GM04504 (cell line): ENCODE measurements around the gene CCR3.
"Not testable (repeated sequence)": the region's sequence is repeated elsewhere in the genome, so short reads cannot be mapped to it uniquely, and the experiment has no call there.

Experiments used
- DNase-seq: peaks from one replicate; pipeline ENCODE4 v3.0.0-alpha.2; 2012; ENCODE audit warnings: low read depth

The CCR3 gene

DNA sequence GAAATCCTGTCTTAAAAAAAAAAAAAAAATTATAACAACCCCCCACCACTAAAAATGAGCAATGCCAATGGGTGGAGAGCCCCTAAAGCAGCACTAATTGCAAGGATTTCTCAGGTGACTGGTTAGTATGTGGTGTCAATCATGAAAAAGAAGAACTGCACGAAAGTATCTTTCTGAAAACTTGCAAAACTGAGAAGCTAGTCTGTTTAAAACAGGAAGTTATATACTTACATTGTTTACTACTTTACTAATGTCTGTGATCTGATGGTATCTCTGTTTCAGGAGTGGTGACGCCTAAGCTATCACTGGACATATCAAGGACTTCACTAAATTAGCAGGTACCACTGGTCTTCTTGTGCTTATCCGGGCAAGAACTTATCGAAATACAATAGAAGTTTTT, at the start of gene CCR3:
TSS of gene CCR3 (plus strand) at position 341 of the 400 bp plus-strand sequence. CDS start 22,699 bp downstream, outside the sequence.
- DNase-seq = no peak

DNA sequence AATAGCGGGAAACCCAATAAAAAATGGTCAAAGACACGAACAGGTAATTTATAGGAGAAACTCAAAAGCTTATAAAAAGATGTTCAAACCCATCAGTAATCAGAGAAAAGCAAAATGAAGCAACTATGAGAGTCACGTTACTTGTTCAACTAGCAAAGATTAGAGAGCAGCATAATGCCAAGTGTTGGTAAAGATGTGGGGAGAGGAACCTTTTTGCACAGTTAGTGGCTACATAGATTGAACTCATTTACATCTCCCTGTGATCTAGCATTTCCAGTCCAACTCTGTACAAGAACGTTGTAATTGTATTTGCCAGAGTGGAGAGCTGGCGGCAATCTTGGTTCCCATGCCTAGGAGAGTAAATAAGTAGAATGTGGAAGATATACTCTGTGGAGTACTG, 49.3 kb upstream of the CCR3 start:
- DNase-seq = no peak

DNA sequence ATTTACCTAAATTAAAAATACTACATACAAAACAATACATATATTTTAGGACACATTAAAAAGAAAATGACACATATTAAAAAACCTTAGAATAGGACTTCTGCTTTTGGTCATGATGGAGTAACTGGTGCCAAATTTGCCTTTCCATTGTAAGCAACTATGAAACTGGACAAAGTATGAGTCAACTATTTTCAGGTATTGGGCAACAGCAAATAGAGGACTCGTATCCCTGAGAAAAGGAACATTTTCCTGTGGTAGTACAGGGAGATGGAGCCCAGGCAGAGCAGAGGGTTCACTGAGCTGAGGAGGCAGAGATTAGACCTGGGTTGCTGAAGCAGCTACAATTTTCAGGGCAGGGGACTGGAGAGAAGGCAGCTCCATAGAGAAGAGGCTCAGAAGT, 48.8 kb upstream of the CCR3 start:
- no peak for DNase-seq

DNA sequence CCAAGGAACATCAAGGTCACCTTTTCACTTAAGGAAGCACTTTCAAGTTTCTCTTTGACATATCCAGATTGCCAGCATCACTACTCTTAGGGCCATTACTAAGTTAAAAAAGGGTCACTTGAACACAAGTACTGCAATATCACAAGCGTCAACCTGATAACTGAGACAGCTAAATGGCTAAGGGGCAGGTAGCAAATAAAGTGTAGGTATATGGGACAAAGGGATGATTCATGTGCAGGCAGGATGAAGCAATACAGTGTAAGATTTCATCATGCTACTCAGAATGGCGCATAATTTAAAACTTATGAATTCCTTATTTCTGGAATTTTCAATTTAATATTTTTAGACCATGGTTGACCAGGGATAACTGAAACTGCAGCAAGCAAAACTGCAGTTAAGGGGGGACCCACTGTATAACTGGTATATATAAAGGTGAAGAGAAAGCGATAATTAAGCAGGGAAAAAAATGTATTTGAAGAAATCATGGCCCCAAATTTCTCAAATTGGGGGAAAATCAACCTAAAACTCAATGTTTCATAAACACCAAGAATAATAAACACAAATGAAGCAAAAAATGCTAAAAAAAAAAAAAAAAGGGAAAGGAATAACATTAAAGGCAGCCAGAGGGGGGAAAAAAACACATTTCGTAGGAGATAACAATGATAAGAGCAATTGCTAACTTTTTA, 47.2 kb upstream of the CCR3 start:
- no peak for DNase-seq

DNA sequence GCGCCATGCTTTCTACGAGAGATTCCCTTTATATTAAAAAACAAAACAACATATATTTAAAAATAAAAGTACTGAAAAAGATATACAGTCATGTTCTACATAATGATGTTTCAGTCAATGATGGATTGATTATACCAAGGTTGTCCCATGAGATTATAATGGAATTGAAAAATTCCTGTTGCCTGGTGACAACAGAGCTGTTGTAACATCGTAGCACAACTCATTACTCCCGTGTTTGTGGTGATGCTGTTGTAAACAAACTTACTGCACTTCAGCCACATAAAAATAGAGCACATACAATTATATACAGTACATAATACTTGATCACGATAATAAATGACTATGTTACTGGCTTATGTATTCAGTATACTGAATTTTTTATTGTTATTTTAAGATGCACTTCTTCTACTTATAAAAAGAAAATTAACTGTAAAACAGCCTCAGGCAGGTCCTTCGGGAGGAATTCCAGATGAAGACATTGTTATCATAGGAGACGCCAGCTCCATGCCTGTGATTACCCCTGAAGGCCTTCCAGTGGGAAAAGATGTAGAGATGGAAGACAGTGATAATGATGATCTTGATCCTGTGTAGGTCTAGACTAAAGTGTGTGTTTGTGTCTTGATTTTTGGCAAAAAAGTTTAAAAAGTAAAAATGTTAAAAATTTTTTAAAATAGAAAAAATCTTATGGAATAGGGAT, 45.9 kb upstream of the CCR3 start:
- DNase-seq = no peak

DNA sequence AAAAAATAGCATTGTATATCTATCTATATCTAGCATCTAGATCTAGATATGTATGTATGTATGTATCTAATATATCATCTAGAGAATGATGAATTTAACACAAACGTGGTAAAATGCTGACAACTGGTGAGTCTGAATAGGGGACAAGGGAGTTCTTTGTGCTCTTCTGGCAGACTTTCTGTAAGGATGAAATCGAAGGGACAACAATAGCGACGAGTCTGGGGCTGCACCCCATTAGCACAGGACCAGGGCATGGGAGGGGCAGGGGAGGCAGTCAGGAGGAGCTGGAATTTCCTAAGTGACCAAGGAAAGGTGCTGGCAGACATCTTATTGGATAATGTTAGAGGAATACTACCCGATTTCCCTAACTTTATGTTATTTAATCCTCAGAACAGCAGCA, 42.0 kb upstream of the CCR3 start:
- no peak for DNase-seq

DNA sequence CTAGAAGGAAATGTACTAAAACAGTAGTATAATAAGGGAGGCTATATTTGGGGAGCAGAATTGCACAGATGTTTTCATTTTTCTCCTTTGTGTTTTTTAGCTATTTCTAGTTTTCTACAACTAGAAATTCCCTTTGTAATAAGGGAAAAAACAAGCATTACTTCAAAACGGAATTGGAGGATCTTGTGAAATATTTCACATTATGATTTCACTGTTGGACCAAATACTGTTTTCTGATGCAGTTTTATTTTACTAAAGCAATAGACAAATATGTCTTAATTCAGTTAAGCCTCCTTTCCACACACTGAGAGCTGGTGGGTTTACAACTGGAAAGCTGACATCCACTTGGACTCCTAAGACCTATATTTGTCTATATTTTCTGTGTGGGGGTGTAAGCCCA, 41.5 kb upstream of the CCR3 start:
- DNase-seq = no peak

DNA sequence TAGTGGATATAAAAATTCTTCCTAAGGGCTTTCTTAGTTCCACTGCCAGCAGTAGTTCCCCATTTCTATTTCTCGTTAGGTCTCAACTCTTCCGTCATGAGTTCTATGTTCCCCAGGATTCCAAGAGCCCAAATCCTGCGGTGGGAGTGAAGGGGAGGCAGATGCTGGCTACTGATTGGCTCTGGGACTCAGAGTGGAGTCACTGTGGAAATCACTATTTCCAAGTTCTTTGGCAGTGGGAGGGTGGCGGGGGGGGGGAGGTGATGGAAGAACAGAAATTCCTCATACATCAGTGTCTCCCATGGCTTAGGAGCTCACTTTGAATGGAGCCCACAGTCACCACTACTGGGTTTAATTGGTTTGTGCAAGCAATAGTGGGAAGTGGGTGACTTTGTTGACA, 39.7 kb upstream of the CCR3 start:
- no peak for DNase-seq

DNA sequence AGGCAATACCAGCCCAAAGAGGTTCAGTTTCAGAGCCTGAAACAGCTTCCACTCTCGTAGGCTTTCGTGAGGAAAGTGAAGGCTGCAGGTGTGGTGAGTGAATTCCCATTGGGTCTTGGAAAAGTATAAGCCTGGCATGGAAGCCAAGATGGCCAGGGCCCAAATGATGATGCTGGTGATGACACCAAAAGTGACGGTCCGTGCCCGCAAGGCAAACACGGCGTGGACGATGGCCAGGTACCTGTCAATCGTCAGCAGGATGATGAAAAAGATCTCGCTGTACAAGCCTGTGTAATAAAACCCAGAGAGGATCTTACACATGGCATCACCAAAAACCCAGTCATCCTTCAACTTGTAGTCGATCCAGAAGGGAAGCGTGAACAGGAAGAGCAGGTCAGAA, 38.6 kb upstream of the CCR3 start:
- DNase-seq = no peak

DNA sequence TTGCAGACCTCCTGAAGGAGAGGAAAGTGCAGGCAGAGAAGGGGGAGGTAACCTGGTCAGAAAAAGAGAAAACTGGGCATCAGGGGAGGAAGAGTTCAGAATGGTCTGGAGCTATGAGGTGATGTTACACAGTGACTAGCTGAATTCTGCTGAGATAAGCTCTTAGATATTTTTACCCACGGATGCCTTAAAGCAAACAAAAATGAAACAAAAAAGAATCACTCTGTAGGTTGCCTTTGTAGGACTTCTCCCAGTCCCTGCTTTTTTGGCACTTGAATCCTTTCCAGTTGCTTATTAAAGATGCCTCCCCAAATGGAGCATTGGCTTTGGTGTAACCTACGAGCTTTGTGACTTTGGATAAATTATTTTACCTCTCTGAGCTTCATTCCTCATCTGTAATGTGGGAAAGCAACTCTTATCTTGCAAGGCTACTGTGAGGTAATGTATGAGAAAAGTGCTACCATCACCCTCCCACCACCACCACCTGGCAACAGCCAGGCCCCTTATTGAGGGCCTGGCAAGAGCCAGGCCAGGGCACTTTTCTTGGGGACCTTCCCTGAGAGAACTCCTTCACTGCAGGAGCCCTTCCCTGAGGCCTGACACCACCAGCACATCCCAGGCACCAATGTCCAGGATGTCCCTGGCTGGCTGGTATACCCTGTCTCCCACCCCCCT, 36.8 kb upstream of the CCR3 start:
- DNase-seq = no peak

DNA sequence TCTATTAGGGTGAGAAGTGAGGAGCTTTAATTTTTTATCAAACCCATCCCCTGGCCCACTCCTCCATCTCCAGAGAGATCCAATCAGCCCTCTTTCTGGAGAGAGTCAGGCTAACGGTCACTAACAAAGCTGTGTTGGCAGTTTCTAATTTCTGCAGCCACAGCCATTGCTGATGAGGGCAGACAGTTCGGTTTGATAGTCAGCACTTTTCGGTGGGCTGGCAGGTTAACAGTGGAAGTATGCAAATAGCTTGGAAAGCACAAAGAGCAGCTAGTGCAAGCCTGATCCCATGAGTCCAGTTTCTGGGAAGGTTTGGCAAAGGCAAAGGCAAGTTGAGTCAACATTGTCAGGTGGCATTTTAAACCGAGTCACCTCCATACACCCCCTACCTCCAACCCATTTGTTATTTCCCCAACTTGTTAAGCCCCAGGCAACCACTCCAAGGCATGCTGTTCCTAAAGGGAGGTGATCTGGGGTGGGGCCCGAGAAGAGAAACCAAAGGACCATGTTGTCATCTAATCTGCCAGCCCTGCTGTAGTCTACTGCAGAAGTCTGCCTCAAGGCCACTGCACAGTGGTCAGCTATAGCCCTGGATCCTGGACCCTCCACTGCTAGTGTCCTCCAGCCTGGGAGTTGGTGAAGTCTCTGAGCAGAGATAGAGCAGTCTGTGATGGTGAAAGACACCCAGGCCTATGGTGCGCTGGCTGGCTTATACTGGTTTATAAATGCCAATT, 35.8 kb upstream of the CCR3 start:
- DNase-seq = no peak

DNA sequence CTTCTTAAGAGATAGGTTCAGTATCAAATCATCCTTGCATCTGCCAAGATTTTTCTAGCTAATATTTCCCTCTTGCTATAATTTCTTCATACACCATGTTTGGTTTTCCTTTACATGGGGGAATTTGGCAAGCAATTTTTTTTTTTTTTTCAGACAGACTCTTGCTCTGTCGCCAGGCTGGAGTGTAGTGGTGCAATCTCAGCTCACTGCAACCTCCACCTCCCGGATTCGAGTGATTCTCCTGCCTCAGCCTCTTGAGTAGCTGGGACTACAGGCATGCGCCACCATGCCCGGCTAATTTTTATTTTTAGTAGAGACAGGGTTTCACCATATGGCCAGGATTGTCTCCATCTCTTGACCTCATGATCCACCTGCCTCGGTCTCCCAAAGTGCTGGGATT, 34.7 kb upstream of the CCR3 start:
- not testable (repeated sequence) for DNase-seq

DNA sequence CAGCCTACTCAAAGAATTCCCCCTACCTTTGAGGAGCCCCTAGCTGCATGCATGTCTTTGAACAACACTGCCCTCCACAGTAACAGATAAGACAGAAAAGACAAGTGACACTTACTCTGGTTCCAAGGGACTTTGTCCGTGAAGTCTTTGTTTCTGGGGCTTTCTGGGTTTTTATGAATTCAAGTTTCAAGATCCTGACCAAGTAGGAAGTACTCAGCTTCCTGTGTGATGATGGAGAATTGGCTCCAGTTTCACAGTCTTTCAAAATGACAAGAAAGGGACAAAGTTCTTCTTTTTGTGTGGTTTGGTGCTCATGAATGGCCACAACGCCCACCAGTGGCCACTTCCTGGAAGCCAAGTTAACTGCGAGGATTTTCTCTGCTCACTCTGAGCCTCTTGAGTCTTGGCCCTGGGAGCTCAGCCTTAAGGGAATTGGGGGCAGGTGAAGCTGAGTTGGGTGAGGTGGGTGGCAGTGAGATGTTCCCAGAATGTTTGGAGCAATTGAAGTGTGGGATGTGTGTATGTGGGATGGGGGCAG, 34.0 kb upstream of the CCR3 start, which contains the start of gene CCR1:
TSS of gene CCR1 (minus strand) at position 147 of the 538 bp plus-strand sequence. CDS start 4,000 bp downstream, outside the sequence.
- peak; percentile 12 for DNase-seq

DNA sequence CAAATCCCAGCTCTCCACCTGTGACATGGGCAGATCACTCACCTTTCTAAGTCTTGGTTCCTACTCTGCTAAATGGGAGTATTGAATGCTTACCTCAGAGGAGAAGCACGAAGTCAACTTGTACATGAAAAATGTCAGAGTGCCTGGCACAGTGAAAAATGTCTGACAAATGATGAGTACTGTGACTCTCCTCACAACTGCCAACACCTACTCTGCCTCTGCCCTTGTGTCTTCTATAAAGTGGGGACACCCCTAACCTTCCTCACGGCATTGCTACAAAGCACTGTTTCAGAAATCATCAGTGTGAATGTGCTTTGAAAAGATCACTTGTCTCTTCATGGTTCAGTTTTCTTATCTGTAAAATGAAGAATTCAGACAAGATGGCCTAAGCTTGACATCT, 33.2 kb upstream of the CCR3 start:
- no peak for DNase-seq

DNA sequence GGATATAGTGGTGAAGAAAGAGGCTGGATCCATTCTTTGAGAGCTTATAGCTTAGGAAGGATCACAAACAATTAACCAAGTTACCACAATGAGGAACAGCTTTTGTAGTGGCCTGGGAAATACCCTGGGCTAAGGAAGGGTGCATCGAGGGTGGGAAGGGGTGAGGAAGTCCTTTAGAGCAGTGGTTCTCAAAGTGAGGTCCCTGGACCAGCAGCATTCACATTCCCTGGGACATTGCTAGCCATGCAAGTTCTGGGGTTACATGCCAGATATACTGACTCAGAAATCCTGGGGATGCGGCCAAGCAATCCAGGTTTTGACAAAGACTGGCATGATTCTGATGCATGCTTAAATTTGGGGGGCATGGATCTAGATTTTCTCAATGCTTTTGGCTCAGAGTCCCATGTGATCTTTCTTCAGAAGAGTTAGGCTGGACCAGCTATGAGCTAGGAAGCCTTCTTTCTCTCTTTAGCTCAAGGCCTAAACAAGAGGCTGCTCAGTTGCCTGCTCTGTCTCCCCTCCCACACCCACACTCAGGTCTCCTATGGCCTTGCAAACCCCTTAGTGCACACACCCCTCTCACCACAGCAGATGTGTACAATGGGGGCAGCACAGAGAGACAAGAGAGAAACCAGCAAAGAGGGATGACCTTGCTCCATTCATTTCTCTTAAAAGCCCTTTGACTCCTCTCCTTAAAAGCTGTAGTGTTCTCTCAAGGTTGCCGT, 32.4 kb upstream of the CCR3 start:
- DNase-seq = no peak

DNA sequence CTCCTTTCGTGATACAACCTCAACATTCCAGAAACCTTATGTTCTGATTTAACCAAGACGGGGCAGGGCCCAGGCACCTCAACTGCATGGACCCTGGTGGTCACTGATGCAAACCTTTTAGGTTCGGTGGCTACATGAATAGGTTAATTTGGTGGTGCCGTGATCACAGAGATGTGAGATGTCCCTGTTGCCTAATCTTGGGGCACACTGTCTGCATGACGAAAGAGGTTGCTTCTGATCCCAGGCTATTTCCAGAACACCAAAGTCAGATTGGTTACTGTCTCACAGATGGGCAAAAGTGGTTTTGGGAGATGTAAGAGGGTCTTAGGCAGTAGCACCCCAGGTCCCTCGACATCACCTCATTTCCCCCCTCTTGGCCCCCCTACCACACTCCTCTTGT, 30.2 kb upstream of the CCR3 start:
- no peak for DNase-seq

DNA sequence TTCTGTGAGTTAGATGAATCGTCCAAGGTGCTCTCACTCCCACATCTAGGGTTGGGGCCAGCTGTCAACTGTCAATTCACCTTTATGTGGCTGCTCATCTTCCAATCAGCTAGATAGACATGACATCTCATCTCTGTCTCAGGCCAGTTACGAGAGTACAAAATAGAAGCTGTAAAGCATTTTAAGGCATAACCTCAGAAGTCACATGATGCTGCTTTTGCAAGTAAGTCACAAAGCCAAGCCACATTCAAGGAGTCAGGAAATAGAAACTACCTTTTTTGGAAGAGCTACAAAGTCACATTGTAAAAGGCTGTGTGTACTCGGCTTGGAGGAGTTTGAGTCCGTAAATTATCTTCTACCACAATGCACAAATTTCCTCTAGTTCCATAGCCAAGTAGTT, 29.1 kb upstream of the CCR3 start:
- no peak for DNase-seq

DNA sequence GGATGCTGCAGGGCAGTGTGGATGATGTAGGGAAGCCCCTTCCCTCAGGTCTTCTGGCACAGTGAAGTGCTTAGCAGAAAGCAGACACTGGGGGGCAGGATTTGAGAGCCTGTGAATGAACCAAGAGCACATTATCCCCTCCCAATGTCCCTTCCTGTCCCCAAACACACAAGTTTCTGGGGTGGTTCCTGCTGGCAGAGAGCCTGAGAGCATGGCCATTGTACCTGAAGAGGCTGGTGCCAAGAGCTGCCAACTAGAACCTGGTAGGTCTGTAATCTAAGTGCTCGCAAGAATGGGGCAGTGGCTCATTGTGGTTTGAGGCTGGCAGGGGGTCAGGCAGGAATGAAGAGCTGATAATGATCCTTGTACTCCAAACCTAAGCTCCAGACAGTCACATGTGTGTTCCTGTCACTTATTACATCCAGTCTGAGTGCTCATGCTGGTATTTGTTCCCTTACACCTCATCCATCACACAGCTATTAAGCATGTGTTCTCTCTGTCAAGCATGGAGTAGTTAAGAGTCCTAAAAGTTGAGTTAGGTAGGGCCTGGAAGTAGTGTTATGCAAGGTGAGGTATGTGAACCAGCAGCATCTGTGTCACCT, 27.4 kb upstream of the CCR3 start:
- DNase-seq = no peak

DNA sequence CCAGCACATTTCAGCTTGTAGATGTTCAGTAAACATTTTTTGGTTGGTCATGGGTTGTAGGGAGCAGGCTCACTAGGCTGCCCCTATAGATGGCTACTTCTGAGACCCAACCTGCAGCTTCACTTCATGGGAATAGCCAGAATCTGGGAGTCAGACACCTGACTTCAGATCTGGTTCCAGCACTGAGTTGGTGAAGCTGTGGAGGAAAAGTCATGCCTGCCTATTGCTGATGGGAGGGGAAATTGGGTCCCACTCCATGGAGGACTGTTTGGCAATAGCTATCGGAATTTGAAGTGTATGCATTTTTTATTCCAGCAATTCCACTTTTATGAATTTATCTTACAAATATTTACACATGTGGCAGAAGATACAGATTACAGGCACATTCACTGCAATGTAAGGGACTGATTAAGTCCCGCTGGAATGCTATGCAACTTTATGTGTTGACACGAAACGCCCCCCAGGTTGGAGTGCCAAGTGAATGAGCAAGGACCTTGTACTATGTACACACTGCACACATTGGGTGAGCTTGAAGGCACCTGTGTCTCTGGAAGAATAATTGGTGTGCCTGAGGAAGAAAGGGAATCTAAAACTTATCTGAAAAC, 26.3 kb upstream of the CCR3 start:
- no peak for DNase-seq

DNA sequence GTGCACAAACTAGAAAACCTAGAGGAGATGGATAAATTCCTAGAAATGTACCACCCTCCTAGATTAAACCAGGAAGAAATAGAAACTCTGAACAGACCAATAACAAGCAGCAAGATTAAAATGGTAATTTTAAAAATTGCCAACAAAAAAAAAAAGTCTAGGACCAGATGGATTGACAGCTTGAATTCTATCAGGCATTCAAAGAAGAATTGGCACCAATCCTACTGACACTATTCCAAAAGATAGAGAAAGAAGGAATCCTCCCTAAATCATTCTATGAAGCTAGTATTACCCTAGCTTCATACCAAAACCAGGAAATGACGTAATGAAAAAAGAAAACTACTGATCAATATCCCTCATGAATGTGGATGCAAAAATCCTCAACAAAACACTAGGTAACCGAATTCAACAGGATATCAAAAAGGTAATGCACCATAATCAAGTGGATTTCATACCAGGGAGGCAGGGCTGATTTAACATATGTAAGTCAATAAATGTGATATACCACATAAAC, 24.0 kb upstream of the CCR3 start:
- DNase-seq = no peak

DNA sequence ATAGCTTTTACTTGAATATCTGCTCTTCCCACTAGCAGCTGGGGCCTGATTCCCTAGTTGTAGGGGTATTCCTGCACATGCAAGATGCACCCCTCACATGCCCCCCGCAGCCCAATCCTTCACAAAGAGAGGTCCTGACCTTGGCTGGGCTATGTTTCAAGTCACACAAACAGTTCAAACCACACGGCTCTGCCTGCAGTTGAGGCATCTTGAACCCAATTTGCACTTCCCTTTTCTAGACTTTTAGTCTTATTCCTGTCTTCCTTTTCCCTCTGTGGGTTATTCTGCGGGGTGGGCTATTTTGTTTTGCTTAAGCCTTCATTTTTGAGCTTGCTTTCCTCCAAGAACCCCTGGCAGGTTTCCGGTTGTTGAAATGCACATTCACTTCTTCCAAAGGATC, 20.9 kb upstream of the CCR3 start:
- no peak for DNase-seq
